Measurements from ENCODE around the gene GABBR1.

The GABBR1 gene

DNA sequence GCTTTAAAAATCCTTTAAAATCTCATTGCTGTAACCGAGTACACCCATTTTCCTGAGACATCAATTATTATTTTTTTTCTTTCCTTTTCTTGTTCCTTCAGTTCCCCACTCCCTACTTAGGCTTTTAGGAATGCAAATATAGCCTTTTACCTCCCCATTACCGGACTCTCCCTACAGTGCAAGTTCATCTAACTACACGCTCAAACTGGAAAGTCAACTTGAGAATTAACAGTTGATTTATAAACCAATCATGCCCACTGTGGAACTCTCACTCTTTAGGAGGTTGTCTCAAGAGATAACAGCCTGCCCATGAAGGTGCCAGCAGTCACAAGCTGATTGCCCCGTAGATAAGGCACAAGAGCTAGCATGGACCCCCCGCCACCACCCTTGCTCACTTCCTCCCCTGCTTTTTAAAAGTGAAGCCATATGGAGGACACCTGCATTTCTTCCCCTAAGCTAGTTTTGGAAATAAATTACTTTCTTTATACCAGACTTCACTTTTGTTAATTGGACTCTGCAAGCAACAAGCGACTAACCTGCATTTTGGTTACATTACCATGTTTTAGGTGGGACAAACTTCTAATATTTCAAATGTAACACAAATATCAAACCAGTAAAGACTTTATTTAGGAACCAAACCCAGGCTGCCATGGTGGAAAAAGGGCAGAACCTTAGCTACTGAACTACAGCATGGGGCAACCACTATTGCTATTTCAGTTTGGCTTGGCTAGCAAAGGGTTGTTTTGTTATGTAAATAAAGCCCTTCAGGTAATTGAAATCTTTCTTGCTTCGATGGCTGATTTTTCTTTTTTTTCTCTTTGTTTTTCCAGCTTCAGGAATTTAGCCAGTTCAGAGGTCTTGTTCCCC is 108.3 kb downstream of the GABBR1 start:
- DNase-seq, result no peak

DNA sequence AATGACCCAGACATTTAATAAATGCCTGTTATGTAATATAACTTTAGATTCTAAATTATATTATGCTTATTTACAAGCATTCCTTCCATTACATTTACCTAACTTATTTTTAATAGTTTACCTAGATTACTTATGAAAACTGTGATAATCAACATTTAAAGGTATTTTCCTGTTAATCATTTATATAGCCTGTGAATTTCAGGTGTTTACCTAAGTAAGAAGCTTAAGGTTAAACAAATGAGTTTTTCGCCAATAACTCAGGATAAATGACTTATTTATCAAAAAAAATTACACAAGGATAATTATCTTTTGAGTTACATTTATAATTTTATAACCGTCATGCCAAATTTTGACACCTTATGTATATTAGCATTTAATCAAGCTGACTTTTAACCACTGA is 108.9 kb downstream of the GABBR1 start:
- DNase-seq, result no peak

DNA sequence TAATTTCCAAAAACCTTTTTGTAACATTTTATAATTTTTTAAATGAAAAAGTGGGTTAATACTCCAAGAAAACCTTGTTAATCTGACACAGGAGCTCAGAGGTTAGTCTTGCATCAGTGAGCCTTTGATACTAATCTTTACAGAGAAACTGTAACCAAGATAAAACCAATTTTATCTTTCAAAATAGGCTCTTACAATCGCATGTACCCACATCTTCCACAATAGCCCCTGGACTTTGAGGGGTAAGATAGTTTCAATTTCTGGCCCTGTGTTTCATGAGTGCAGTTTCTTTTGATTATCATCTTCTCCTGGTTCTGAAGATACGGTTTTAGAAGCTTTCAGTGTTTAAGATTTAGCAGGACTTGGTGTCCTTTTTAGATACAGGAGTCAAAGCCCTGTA is 110.8 kb downstream of the GABBR1 start:
- DNase-seq, result no peak

DNA sequence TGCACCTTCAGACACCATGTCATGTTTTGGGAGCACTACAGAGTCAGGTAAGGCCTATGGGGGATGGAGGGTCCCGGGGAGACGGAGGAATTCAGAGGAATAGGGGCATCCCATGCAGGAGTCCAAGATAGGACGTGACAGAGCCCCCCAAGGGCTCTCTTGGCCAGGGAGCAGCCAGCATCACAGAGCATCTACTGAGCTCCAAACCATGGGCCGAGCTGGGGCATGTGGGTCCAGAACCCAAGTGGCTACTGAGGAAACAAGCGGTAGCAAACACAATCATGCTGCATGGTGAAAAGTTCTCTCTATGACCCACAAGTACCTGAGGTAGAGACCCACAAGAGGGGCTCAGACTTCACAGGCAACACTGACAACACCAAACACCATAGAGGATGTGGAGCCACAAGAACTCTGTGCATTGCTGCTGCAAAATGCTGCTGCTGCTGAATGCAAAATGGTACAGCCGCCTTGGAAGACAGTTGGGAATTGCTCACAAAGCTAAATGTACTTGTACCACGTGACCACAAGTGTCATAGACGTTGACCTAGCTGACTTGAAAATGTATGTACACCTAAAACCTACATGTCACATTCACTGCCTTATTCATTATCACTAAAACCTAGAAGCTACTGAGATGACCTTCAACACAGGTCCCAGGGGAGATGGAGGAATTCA is 111.8 kb downstream of the GABBR1 start:
- no peak for DNase-seq

DNA sequence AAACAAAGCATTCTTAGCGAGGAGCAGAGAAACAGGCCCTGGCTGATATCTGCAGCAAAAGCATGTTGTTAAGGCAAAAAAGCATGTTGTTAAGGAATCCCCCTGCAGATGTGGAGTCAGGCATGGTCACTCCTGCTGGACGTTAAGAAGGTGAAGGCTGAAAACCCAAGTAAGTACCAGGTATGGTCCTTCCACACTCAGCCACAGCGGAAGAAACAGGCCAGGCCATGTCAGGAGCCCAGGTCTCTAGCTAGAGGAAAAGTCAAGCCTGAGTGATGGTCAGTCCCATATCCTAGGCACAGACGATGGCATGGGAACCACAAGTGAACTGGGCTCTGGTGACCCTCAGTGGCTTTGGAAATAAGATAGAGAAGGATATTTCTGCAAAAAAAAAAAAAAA is 112.8 kb downstream of the GABBR1 start:
- DNase-seq, result no peak

DNA sequence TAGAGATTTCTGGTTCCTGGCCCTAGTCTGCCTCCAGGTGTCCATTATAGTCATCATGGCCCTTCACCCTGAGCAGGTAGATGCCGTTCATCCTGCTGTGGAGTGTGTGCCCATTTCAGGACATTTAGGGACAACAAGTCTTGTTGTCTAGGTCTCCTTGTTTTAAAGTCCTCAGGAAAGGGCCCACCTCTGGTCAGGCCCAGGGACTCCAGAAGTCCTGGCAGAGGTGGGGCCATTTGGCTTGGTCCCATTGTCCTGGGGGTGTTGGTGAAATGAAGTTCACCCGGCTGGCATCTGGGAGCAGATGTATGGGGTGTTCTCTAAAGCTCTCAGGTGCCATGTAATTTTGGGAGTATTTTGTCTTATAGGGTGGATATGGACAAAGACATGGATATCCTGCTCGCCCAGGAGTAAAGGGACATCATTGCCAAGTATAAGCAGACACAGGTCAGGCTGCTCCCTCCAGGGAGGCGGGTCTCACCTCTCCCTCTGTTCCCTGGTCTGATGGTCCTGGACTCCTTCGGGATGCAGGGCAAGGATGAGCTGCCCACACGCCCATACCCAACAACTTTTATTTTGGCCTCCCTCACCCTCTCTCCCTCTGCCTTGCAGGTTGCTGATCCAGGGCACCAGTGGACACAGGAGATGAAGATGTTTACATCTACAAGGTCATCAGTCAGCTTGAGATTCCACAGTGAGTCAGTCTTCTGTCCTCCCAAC is 113.5 kb downstream of the GABBR1 start:
- no peak for DNase-seq

DNA sequence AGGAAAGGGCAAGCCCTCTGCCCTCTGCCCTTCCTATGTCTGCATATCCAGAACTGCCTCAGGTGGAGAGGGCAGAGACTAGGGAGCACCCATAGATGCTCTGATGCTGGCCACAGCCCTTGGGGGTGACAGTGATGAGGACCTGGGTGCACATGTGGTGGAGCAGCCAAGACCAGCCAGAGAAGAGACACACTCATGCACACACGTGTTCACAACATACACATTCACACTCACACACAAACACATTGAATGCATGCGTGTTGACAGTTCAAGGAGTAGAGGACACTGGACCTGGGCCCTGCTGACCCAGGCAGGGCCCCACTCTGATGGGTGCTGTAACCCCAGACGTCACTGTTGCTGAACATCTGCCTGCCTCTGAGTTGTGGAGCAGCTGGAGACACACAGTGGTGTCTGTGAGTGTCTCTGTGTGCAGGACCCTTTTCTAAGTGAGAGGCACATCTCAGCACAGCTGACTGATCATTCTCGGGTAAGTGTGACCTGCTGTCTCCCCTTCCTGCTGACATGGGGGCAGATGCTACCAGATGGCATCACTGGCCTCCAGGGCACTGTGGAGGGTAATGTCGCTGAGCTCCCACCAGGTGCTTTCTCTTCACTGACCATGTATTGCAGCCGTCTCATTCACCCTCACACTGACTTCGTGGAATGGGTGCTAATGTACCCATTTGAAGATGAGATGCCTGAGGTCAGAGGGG is 115.1 kb downstream of the GABBR1 start:
- no peak for DNase-seq

DNA sequence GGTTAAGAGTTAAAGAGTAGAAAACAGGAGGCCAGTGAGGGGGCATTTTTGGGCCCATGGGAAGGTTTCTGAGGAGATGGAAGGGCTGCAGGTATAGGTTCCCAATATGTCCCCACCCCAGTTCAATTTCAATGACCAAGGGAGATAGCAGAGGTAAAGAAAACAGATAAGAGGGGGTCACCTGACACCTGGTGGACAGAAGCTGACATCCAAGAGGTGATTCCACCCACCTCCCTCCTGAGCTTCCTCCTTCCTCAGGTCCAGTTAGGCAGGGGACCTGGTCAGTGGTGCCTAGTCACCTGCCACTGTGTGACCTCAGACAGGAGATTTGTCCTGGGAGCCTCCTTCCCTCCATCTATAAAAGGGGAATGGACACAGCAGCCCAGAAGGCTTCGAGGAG is 115.7 kb downstream of the GABBR1 start:
- no peak for DNase-seq

DNA sequence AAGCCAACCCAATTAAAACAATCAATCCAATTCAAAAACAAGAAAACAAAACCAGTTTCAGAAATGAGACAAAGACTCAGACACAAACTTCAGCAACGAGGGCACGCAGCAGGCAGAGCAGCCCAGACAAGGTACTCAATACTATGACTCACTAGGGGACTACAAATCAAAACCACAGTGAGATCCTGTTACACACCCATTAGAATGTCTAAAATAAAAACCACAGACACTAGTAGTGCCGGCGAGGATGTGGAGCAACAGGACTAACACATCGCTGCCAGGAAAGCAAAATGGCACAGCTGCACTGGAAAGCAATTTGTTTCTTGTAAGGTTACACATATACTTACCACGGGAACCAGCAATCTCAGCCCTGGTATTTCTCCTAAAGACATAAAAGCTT is 116.9 kb downstream of the GABBR1 start:
- DNase-seq, result no peak

DNA sequence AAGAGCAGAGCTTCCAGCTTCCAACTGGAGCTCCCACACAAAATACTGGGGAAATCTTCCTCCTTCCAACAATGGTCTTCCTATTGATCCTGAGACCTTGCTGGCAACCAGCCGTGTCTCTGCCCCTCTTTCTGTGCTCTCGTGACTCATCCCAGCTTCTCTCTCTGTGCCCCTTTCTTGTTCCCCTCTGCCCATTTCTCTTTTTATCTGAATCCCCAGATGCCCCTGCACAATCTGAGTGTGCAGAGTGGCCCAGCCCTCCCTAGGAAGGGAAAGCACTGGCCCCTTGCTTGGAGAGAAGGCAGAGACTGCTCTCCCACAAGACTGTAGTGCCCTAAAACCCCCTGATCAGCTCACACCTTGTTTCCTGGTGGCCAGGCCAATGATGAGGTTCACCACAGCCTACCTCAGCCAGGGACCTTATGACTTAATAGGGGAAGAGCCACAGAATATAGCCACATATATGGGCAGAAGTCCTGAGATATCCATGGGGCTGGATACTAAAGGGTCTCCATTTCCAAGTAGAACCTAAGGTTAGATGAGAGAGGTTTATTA is 122.2 kb downstream of the GABBR1 start:
- no peak for DNase-seq

DNA sequence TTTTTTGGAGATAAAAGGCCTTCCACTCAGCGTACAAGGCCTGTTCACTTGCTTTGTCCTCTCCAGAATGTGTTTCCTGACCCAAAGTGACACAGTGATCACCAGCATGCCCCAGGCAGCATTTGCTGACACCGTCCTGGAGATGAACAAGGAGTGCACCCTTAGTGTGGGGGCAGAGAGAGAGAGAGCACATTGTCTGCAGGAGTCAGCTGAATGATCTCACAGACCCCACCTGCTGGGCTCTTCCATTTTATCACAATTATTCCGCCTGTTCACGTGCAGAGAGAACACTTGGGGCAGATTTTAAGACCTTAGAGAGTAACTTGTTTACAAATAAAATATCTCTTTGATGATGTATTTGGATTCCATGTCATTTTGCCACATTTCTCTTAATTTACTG is 122.8 kb downstream of the GABBR1 start:
- DNase-seq, result no peak
